ENCODE data around the gene CELA1.
A peak's percentile ranks its signal among the peaks of the same experiment; 100 is the strongest.

CELA1 gene

GRCh38 chr12:51360315-51360714 is 13.8 kb upstream of the CELA1 start:
- no peaks in the 10 kb centered on the region for H3K9me3 ChIP-seq (replicated peaks in 1 of 11)
- H3K27me3 ChIP-seq, result peaks cover 0 to 49% (median 6%) of the 10 kb centered on the region in 11 experiments; a peak in 12 of 22 replicates
- no peak overlapping the region for H3K4me3 ChIP-seq
- H3K4me1 ChIP-seq, result peaks cover 11 to 63% (median 18%) of the 10 kb centered on the region in 10 experiments
- no peaks in the 10 kb centered on the region for H3K36me3 ChIP-seq
- TF ChIP-seq Cebpa-rat (IDR thresholded peaks at IDR 0.05), result no peak
- H3K4me2 ChIP-seq, result peak overlapping the region in 2 of 11 experiments; percentile 50 to 95; a peak in 4 of 22 replicates
- no peak overlapping the region for H3K27ac ChIP-seq
- H3K9ac ChIP-seq, result no peak overlapping the region
- H4K20me1 ChIP-seq, result peaks cover 0 to 20% (median 3%) of the 10 kb centered on the region in 11 experiments; a peak in 6 of 22 replicates

GRCh38 chr12:51359851-51360250 is 13.4 kb upstream of the CELA1 start:
- TF ChIP-seq Cebpa-rat (IDR thresholded peaks at IDR 0.05), result no peak
- no peak overlapping the region for H3K9ac ChIP-seq
- H3K27ac ChIP-seq, result no peak overlapping the region; a peak in 1 of 22 replicates
- peaks cover 11 to 63% (median 18%) of the 10 kb centered on the region in 10 experiments for H3K4me1 ChIP-seq
- no peaks in the 10 kb centered on the region for H3K36me3 ChIP-seq
- peaks cover 0 to 44% (median under 1%) of the 10 kb centered on the region in 11 experiments; a peak in 10 of 22 replicates for H3K27me3 ChIP-seq
- peaks cover 0 to 15% (median 0%) of the 10 kb centered on the region in 11 experiments; a peak in 4 of 22 replicates for H4K20me1 ChIP-seq
- no peaks in the 10 kb centered on the region for H3K9me3 ChIP-seq (replicated peaks in 1 of 11)
- peak overlapping the region in 2 of 11 experiments; percentile 50 to 95; a peak in 4 of 22 replicates for H3K4me2 ChIP-seq
- H3K4me3 ChIP-seq, result no peak overlapping the region

DNA sequence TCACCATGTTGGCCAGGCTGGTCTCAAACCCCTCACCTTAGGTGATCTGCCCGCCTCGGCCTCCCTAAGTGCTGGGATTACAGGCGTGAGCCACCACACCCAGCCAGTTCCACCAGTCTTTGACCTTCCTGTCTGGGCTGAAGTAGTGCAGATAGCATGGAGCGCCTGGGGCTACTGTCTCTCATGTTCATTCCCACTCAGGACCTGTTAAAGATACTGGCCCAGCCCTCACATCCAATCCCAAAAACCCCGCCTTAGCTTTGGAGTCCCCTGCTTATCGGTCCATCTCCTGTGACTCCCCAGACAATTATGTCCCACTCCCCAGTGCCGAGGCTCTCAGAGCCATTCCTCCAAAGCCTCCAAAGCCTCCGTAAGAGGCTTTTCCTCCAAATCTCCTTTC is 12.0 kb upstream of the CELA1 start:
- H3K27ac ChIP-seq, result peak overlapping the region in 2 of 11 experiments; percentile 70 to 71; a peak in 3 of 22 replicates
- no peak overlapping the region for H3K4me3 ChIP-seq
- no peaks in the 10 kb centered on the region for H3K36me3 ChIP-seq
- no peaks in the 10 kb centered on the region for H3K9me3 ChIP-seq (replicated peaks in 1 of 11)
- H3K9ac ChIP-seq, result no peak overlapping the region
- no peak for TF ChIP-seq Cebpa-rat (IDR thresholded peaks at IDR 0.05)
- 0 out of 22 replicates have a peak, but pooled peaks cover 0 to 4% (median 0%) of the 10 kb centered on the region in 11 experiments for H4K20me1 ChIP-seq
- peak overlapping the region in 7 of 11 experiments; percentile 64 to 95 (median 80); a peak in 11 of 22 replicates for H3K4me2 ChIP-seq
- peaks cover 11 to 69% (median 16%) of the 10 kb centered on the region in 10 experiments for H3K4me1 ChIP-seq
- peaks cover 0 to 30% (median 0%) of the 10 kb centered on the region in 11 experiments; a peak in 7 of 22 replicates for H3K27me3 ChIP-seq

- peak overlapping the region; percentile 55 to 95 (median 76) for H3K4me2 ChIP-seq
- TF ChIP-seq Cebpa-rat (IDR thresholded peaks at IDR 0.05), result no peak
- H3K27me3 ChIP-seq, result peaks cover 0 to 23% (median 0%) of the 10 kb centered on the region in 11 experiments; a peak in 7 of 22 replicates
- no peaks in the 10 kb centered on the region for H3K9me3 ChIP-seq (replicated peaks in 1 of 11)
- H3K27ac ChIP-seq, result peak overlapping the region in 4 of 11 experiments; percentile 4 to 71 (median 53); a peak in 6 of 22 replicates
- H3K4me3 ChIP-seq, result peak overlapping the region in 1 of 10 experiments; percentile 19; a peak in 1 of 20 replicates
- no peaks in the 10 kb centered on the region for H4K20me1 ChIP-seq
- peaks cover 11 to 69% (median 16%) of the 10 kb centered on the region in 10 experiments for H3K4me1 ChIP-seq
- no peaks in the 10 kb centered on the region for H3K36me3 ChIP-seq
- H3K9ac ChIP-seq, result peak overlapping the region in 4 of 11 experiments; percentile 1 to 64 (median 32); a peak in 5 of 22 replicates
Measured at GRCh38 chr12:51357374-51358047, 11.0 kb upstream of the CELA1 start.

- TF ChIP-seq Cebpa-rat (IDR thresholded peaks at IDR 0.05), result no peak
- no peaks in the 10 kb centered on the region for H3K36me3 ChIP-seq
- H3K27me3 ChIP-seq, result no peaks in the 10 kb centered on the region; a peak in 1 of 22 replicates
- H4K20me1 ChIP-seq, result no peaks in the 10 kb centered on the region
- no peak overlapping the region for H3K4me3 ChIP-seq
- H3K9ac ChIP-seq, result no peak overlapping the region
- no peak overlapping the region for H3K27ac ChIP-seq
- H3K4me2 ChIP-seq, result no peak overlapping the region
- peaks cover under 1 to 31% (median 4%) of the 10 kb centered on the region in 10 experiments for H3K4me1 ChIP-seq
- H3K9me3 ChIP-seq (replicated peaks in 1 of 11), result no peaks in the 10 kb centered on the region
Measured at GRCh38 chr12:51351913-51352532, 5.5 kb upstream of the CELA1 start.

GRCh38 chr12:51349026-51349425 is 2.5 kb upstream of the CELA1 start:
- no peak for TF ChIP-seq Cebpa-rat (IDR thresholded peaks at IDR 0.05)
- peaks cover 0 to 11% (median 1%) of the 10 kb centered on the region in 10 experiments; a peak in 6 of 20 replicates for H3K4me1 ChIP-seq
- H4K20me1 ChIP-seq, result no peaks in the 10 kb centered on the region
- H3K27me3 ChIP-seq, result no peaks in the 10 kb centered on the region; a peak in 1 of 22 replicates
- H3K4me2 ChIP-seq, result no peak overlapping the region
- no peak overlapping the region for H3K4me3 ChIP-seq
- H3K36me3 ChIP-seq, result no peaks in the 10 kb centered on the region
- H3K9me3 ChIP-seq (replicated peaks in 1 of 11), result no peaks in the 10 kb centered on the region
- no peak overlapping the region for H3K9ac ChIP-seq
- H3K27ac ChIP-seq, result no peak overlapping the region

DNA sequence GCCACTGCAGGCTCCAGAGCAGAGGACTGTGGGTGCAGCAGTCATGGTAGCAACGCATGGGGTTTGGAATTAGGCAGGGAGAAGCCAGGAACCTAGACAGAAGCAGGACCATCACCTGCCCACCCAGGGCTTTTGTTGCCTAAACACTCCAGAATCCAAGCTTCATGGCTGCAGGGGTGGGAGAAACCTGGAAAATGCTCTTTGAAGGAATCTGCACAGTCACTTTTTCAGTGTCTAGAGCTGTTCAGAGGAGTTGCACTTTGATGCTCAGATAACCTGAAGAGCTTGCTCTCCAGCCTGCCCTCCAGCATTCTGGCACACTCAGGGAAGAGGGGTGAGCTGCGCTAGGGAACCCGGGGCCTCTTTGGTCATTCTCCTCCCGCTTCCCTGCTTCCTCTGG is 1.6 kb upstream of the CELA1 start:
- Histone ChIP-seq H3K9ac (no peak overlapping the region), H4K20me1 (no peaks in the 10 kb centered on the region), H3K4me2 (no peak overlapping the region), H3K27me3 (no peaks in the 10 kb centered on the region; a peak in 1 of 22 replicates), H3K4me3 (no peak overlapping the region), H3K36me3 (no peaks in the 10 kb centered on the region), H3K9me3 (replicated peaks in 1 of 11) (no peaks in the 10 kb centered on the region), H3K4me1 (peaks cover 0 to 11% (median 0%) of the 10 kb centered on the region in 10 experiments; a peak in 4 of 20 replicates), H3K27ac (no peak overlapping the region)
- no peak for TF ChIP-seq Cebpa-rat (IDR thresholded peaks at IDR 0.05)

- Histone ChIP-seq H3K27ac (no peak overlapping the region), H3K4me3 (no peak overlapping the region), H3K4me2 (peak overlapping the region in 3 of 11 experiments; percentile 8 to 15 (median 10); a peak in 1 of 22 replicates), H3K27me3 (no peaks in the 10 kb centered on the region), H3K9me3 (replicated peaks in 1 of 11) (no peaks in the 10 kb centered on the region), H4K20me1 (no peaks in the 10 kb centered on the region), H3K36me3 (no peaks in the 10 kb centered on the region), H3K4me1 (peaks cover 4 to 24% (median 5%) of the 10 kb centered on the region in 10 experiments; a peak in 17 of 20 replicates), H3K9ac (no peak overlapping the region)
- no peak for TF ChIP-seq Cebpa-rat (IDR thresholded peaks at IDR 0.05)
Measured at GRCh38 chr12:51345681-51346080, 798 bp downstream of the CELA1 start.

- H3K4me1 ChIP-seq, result peaks cover 4 to 28% (median 7%) of the 10 kb centered on the region in 10 experiments; a peak in 17 of 20 replicates
- no peaks in the 10 kb centered on the region for H3K27me3 ChIP-seq
- no peak overlapping the region for H3K27ac ChIP-seq
- H3K4me2 ChIP-seq, result no peak overlapping the region
- H3K9me3 ChIP-seq (replicated peaks in 1 of 11), result no peaks in the 10 kb centered on the region
- no peak for TF ChIP-seq Cebpa-rat (IDR thresholded peaks at IDR 0.05)
- H3K36me3 ChIP-seq, result no peaks in the 10 kb centered on the region
- no peaks in the 10 kb centered on the region for H4K20me1 ChIP-seq
- H3K4me3 ChIP-seq, result no peak overlapping the region
- no peak overlapping the region for H3K9ac ChIP-seq
Measured at GRCh38 chr12:51343201-51343600, 3.3 kb downstream of the CELA1 start.

All from BLaER1 treated with 17β-estradiol and CSF1 and Interleukin-3, amounts not matched to agents 10 nM and 100 nM (cell line).